Heart right ventricle (tissue), 16 donors: ENCODE measurements around the gene SDK2. TPM values are rescaled to one million over a fixed set of nuclear protein-coding genes. Genes with fewer than 3 reads are reported as not detected.

Experiments
- ATAC-seq, 8 donors: fragments of 200-7000 bp; cut with Tn5 transposase; one replicate each; pipeline ENCODE4 v1.9.1; 2020; ENCODE audit warnings: mild to moderate bottlenecking in 8 of 8, moderate library complexity in 8 of 8, moderate number of reproducible peaks in 1 of 8
- DNase-seq, 2 donors: peaks; one replicate each; pipeline ENCODE4 v3.0.0-alpha.2; 2020
- H3K27ac ChIP-seq, 10 donors: fragments of 200-600 bp; sonication (generic) in 2 of 10; one replicate each; pipeline versions ENCODE4 v1.5.0 to v1.8.0; 2020 to 2022; ENCODE audit warnings: mild to moderate bottlenecking in 3 of 10
- H3K27me3 ChIP-seq, 7 donors: fragments of 200-600 bp; one replicate each; pipeline ENCODE4 v1.8.0; 2021 to 2022; ENCODE audit warnings: mild to moderate bottlenecking in 2 of 7
- H3K36me3 ChIP-seq, 9 donors: fragments of 200-600 bp; sonication (generic) in 1 of 9; one replicate each; pipeline versions ENCODE4 v1.5.0 to v1.8.0; 2020 to 2022; ENCODE audit warnings: mild to moderate bottlenecking in 2 of 9
- H3K4me1 ChIP-seq, 9 donors: fragments of 200-600 bp; sonication (generic) in 1 of 9; one replicate each; pipeline versions ENCODE4 v1.5.0 to v1.8.0; 2020 to 2022; ENCODE audit warnings: mild to moderate bottlenecking in 4 of 9
- H3K4me3 ChIP-seq, 10 donors: fragments of 200-600 bp; sonication (generic) in 2 of 10; one replicate each; pipeline versions ENCODE4 v1.5.0 to v1.8.0; 2020 to 2022; ENCODE audit warnings: mild to moderate bottlenecking in 7 of 10, moderate library complexity in 2 of 10
- H3K9me3 ChIP-seq, 11 donors: fragments of 200-600 bp in 10 of 11; sonication (generic) in 2 of 11; one replicate each; pipeline versions ENCODE4 v1.5.0 to v1.8.0; 2013 to 2022; ENCODE audit warnings: mild to moderate bottlenecking in 2 of 11, control low read depth in 1 of 11, moderate library complexity in 1 of 11
- WGBS, 2 donors: extraction: QIAGEN DNeasy Blood & Tissue Kit; methylation state at CpG; one replicate each; pipeline ENCODE4 v1.1.7; 2013; ENCODE audit warnings: inconsistent platforms in 1 of 2; 5-methylcytosine and 5-hydroxymethylcytosine counted together
- intact Hi-C, 10 donors: fragments of 100-400 bp; cut with DNase I; formaldehyde crosslinking; loops; one replicate each; pipeline versions ENCODE4 v1.11.1 to v1.14.2; 2022
- polyA plus RNA-seq, 2 donors: library from polyadenylated mRNA; stranded (reverse); fragments of 200-250 nt; gene quantifications; one replicate each; pipeline ENCODE4 v1.2.3, GENCODE V29; 2013
- total RNA-seq, 10 donors: library from RNA; stranded (reverse); fragmentation: NEBNext Ultra II Directional in 3 of 10; extraction: Animal tissue kit (Norgen Biotek cat#: 25700) in 3 of 10; gene quantifications; one replicate each; pipeline versions ENCODE4 v1.2.1 to v1.2.4, GENCODE V29; 2021 to 2023
- TF ChIP-seq, protein P1 (sequence below), 9 donors: fragments of 200-600 bp; sonication (generic) in 2 of 9; IDR thresholded peaks; one replicate each; pipeline versions ENCODE4 v1.5.0 to v1.8.0; 2021 to 2022; ENCODE audit warnings: antibody characterized with exemption in 9 of 9, mild to moderate bottlenecking in 5 of 9, moderate library complexity in 1 of 9
- donor health status: Arrhythmogenic right ventricular cardiomyopathy.
- donor health status: ischemic (EF 13 %, LVEDD 7.1; RV severe dilation, severe dysfunction).
- donor health status: healthy with polysubstance abuse.
- donor health status: DM: no; HTN: yes; CAD: no.
- donor health status: DM: no; HTN: no; CAD: no.
- donor health status: ischemic (EF 25% LVEDD 6.9; RV normal size, moderate dysfunction).
- donor health status: ischemic (EF 25% LVEDD 5.7; RV mildly dilated, moderate dysfunction).
- donor health status: healthy.
- donor health status: DM: yes; HTN: yes; CAD: no.
- donor health status: Ischemic cardiomyopathy.
- donor health status: ischemic (EF 35%, LVEDD 5.7; RV mildly dilated, moderate dysfunction).
- donor health status: nonischemic (EF 11% LVEDD 7.7; RV severe dilation, severe dysfunction).
- donor health status: DM: yes; HTN: yes; CAD: no.
- donor health status: PGD.
- donor health status: ischemic (EF 29% LVEDD 5.4; RV normal size, mild dysfunction).
- donor health status: nonischemic (EF 23%, LVEDD 6.1; RV moderate dilation, normal function).

SDK2 gene
- total and polyA plus RNA-seq, 12 donors: 0.44 to 4.2 (median 1.9) TPM

DNA sequence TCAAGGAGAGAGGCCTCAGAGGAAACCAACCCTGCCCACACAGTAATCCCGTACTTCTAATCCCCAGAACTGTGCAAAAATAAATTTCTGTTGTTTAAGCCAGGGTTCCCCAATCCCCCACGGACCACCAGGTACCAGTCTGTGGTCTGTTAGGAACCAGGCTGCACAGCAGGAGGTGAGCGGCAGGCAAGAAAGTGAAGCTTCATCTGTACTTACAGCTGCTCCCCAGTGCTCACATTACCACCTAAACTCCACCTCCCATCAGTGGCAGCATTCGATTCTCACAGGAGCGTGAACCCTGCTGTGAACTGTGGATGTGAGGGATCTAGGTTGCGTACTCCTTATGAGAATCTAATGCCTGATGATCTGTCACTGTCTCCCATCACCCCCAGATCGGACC, 231.3 kb downstream of the SDK2 start:
- 79% methylated on average over 7 of the region's 7 CpGs for WGBS, 2 donors
- TF ChIP-seq, protein P1, sequence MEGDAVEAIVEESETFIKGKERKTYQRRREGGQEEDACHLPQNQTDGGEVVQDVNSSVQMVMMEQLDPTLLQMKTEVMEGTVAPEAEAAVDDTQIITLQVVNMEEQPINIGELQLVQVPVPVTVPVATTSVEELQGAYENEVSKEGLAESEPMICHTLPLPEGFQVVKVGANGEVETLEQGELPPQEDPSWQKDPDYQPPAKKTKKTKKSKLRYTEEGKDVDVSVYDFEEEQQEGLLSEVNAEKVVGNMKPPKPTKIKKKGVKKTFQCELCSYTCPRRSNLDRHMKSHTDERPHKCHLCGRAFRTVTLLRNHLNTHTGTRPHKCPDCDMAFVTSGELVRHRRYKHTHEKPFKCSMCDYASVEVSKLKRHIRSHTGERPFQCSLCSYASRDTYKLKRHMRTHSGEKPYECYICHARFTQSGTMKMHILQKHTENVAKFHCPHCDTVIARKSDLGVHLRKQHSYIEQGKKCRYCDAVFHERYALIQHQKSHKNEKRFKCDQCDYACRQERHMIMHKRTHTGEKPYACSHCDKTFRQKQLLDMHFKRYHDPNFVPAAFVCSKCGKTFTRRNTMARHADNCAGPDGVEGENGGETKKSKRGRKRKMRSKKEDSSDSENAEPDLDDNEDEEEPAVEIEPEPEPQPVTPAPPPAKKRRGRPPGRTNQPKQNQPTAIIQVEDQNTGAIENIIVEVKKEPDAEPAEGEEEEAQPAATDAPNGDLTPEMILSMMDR (IDR thresholded peaks at IDR 0.05): no peak

DNA sequence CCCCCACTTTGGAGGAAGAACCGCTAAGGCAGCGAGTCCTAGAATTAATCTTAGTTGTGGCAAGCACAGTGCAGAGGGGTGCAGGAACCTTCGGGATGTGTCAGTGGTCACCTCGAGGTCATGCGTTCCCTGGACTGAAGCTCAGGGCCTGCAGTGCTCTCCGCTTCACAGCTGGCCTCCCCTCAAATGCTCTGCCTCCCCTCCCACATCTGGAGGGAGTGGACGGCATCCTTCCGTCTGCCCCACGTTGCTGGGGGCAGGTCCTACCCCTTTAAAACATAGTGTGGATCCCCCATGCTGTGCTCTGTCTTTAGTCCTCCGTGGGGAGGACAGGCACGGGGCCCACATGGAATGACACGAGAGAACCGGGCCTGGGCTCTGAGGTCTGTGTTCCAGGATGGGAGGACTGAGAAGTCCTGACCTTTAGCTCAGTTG, 232.9 kb downstream of the SDK2 start:
- intact Hi-C loops: no loop called here
- ATAC-seq: peak; percentile 13 to 72 (median 50)
- H3K27me3 ChIP-seq: no peaks in the 10 kb centered on the region
- H3K27ac ChIP-seq: peak overlapping the region in 8 of 10 donors; percentile 27 to 77 (median 56)
- H3K4me3 ChIP-seq: no peak overlapping the region
- no peaks in the 10 kb centered on the region for H3K9me3 ChIP-seq
- TF ChIP-seq, protein P1 (IDR thresholded peaks at IDR 0.05): no peak
- H3K4me1 ChIP-seq: peaks cover 0 to 25% (median 18%) of the 10 kb centered on the region in 9 donors
- WGBS, 2 donors: 45 to 56% methylated on average over 13 of the region's 13 CpGs
- H3K36me3 ChIP-seq: no peaks in the 10 kb centered on the region
- DNase-seq: no peak

More for the DNA sequence above, 231.3 kb downstream of the SDK2 start:
- ATAC-seq (no peak), DNase-seq (no peak)
- Histone ChIP-seq H3K4me3 (no peak overlapping the region), H3K4me1 (peaks cover 0 to 25% (median 18%) of the 10 kb centered on the region in 9 donors), H3K27me3 (no peaks in the 10 kb centered on the region), H3K27ac (no peak overlapping the region), H3K9me3 (no peaks in the 10 kb centered on the region), H3K36me3 (no peaks in the 10 kb centered on the region)
- intact Hi-C loops: no loop called here

DNA sequence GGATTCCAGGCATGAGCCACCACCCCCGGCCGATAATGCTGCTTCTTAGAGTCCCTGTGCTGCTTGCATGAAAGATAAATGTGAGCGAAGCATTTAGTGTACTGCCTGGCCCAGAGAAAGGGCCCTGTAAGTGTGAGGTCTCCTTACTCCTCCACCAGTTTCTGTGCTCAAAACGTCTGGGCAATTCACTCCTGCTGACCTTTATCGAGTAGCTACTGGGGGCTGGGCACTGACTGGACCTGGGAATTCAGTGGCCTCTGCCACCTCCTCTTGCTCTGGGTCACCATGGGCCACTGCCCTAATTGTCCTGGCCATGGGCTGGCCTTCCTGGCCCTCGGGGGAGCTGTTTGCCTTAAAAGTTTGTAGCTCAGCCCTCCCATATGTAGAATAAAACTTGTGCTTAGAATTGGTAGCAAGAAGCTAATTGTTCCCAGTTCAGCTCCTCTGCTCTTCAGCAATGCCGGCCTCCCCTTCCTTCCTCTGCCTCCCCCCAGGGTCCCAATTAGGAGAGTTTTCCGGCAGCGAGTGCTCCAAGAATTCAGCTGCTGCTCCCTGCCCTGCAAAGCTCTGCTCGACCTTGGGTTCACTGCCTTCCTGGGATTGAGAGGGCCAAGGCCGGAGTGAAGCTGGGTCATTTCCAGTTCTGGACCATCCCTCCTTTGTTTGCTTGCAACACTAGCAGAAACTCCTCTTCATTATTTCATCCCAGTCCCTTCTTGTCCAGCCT, 233.5 kb downstream of the SDK2 start:
- peak in 1 of 2 donors; percentile 45 for DNase-seq

DNA sequence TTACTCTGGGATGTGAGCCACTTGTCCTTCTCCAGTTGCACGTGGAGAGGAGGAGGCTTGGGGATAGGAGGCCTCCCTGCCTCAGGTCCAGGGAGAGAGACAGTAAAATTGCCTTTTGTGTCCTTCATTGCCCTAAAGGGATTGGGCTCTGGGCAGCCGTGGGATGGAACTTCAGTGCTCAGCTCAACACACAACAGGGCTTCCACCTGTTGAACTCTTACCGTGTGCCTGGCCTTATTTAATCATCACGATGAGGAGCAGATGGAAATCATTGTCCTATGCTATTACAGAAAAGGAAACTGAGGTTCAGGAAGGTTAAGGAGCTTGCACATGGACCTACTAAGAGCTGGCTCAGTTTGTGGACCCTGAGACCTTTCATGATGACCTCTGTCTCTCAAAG, 240.0 kb downstream of the SDK2 start:
- 86 to 89% methylated on average over 4 of the region's 4 CpGs for WGBS, 2 donors
- TF ChIP-seq, protein P1 (IDR thresholded peaks at IDR 0.05): no peak
- no peak overlapping the region for H3K27ac ChIP-seq
- H3K4me3 ChIP-seq: no peak overlapping the region
- no peak for DNase-seq
- intact Hi-C loops: no loop called here
- H3K27me3 ChIP-seq: no peaks in the 10 kb centered on the region
- ATAC-seq: no peak
- no peaks in the 10 kb centered on the region for H3K36me3 ChIP-seq
- peaks cover 0 to 9% (median 3%) of the 10 kb centered on the region in 9 donors for H3K4me1 ChIP-seq
- no peaks in the 10 kb centered on the region for H3K9me3 ChIP-seq

More for the DNA sequence above, 233.5 kb downstream of the SDK2 start:
- peak overlapping the region in 8 of 10 donors; percentile 42 to 77 (median 56) for H3K27ac ChIP-seq
- H3K4me1 ChIP-seq: peaks cover 0 to 25% (median 18%) of the 10 kb centered on the region in 9 donors
- H3K27me3 ChIP-seq: no peaks in the 10 kb centered on the region
- intact Hi-C loops: no loop called here
- no peaks in the 10 kb centered on the region for H3K9me3 ChIP-seq
- H3K4me3 ChIP-seq: no peak overlapping the region
- ATAC-seq: peak; percentile 58 to 92 (median 76)
- WGBS, 2 donors: 33 to 44% methylated on average over 11 of the region's 11 CpGs
- TF ChIP-seq, protein P1 (IDR thresholded peaks at IDR 0.05): peak in 1 of 9 donors; percentile 5
- H3K36me3 ChIP-seq: no peaks in the 10 kb centered on the region
